Measurements from ENCODE around the gene POU4F1. TPM values are rescaled to one million over a fixed set of nuclear protein-coding genes. Genes with fewer than 3 reads are reported as not detected.

Gene POU4F1
- total RNA-seq, 1 experiment from 2014 or later, result 0.26 TPM

DNA sequence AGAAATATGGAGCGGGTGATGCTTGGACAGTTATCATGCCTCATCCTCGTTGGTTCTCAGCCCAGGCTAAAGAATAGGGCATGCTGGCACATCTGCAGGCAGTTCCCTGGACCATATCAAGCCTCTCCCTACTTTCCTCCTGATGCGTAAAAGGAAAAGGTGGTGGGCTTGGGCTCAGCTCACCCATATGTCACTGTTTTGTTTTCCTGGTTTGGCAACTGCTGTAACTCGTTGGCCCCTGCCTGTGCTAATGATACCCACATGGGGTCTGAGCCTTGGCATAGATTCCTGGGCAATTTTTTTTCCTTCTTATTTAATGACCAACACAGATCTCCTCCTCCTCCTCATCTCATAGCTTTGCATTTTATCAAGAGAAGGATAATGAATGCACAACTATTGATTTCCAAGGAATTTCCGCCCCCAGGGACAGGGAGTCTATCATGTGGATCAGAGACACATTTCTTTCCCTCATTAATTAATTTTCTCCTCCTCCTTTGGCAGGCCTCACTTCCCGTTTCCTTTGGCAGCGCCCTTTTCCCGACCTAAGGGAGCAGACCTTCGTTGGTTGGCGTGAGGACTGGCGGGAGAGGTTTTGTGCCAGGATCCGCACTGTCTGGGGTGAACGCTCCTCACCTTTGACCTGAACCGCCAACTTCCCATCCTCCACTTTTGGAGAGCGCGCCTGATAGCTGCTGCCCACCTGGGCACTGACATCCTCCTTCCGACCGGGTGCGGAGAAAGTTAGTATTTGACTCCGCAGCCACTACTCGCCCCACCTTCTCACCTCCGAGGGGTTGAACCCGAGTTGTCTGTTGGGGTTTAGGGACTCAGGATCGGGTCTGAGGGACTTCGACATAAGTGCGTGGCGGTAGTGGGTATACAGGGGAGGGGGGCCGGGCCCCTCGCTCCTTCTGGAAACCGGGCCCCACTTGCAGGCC is 3.4 kb upstream of the POU4F1 start:
- Histone ChIP-seq H3K4me1 (ENCODE audit: insufficient read depth, low read length) (no peaks in the 10 kb centered on the region), H3K9ac (ENCODE audit: extremely low read depth, insufficient read length, low read length) (no peak overlapping the region), H3K23ac (ENCODE audit: insufficient read length, low read depth, low read length) (no peak overlapping the region), H3K79me2 (ENCODE audit: insufficient read depth, low read length) (no peaks in the 10 kb centered on the region), H2BK20ac (ENCODE audit: low read depth, low read length, poor library complexity, severe bottlenecking) (no peak overlapping the region), H3K4me2 (ENCODE audit: insufficient read depth, insufficient read length, low read length) (peak overlapping the region; percentile 48), H3K79me1 (ENCODE audit: insufficient read depth, low read depth, low read length, poor library complexity, severe bottlenecking) (no peaks in the 10 kb centered on the region), H3K56ac (ENCODE audit: insufficient read length, low read depth, low read length) (no peak overlapping the region), H3K27ac (ENCODE audit: insufficient read length, low read depth, low read length) (no peak overlapping the region), H2BK120ac (ENCODE audit: low read depth, low read length, poor library complexity, severe bottlenecking) (no peak overlapping the region), H3K14ac (ENCODE audit: insufficient read depth, low read length) (no peak overlapping the region), H3K4ac (ENCODE audit: low read depth, low read length) (no peak overlapping the region), H4K5ac (ENCODE audit: insufficient read length, low read depth, low read length) (no peak overlapping the region), H4K8ac (replicated peaks; ENCODE audit: insufficient read length, low read depth, low read length) (no peak overlapping the region), H3K27me3 (ENCODE audit: insufficient read depth, low read length) (peaks cover 88% of the 10 kb centered on the region), H2BK15ac (ENCODE audit: low read depth, low read length) (no peak overlapping the region), H2AK5ac (ENCODE audit: insufficient read length, low read length) (no peak overlapping the region), H4K20me1 (ENCODE audit: control insufficient read depth, insufficient read depth, insufficient read length) (no peaks in the 10 kb centered on the region), H3K23me2 (ENCODE audit: insufficient read length, low read depth, low read length, poor library complexity, severe bottlenecking) (peaks cover 16% of the 10 kb centered on the region), H3K18ac (ENCODE audit: insufficient read length, low read depth, low read length) (no peak overlapping the region), H2BK5ac (ENCODE audit: insufficient read length, low read length) (no peak overlapping the region), H3K9me3 (ENCODE audit: control insufficient read depth, low read depth, low read length) (no peaks in the 10 kb centered on the region), H2AFZ (ENCODE audit: low read length) (no peak overlapping the region), H2BK12ac (ENCODE audit: insufficient read length, low read depth, low read length) (no peak overlapping the region), H4K91ac (ENCODE audit: insufficient read length, low read depth, low read length) (no peak overlapping the region), H3T11ph (ENCODE audit: low read length) (no peak overlapping the region)
- peak overlapping the region; percentile 33 to 82; a peak in 4 of 5 replicates for H3K4me3 Mint-ChIP-seq
- H3K36me3 Mint-ChIP-seq (ENCODE audit: insufficient read depth in 1 of 3, low read depth in 3 of 3), result peaks cover 0 to 2% (median 0%) of the 10 kb centered on the region in 3 experiments; a peak in 2 of 7 replicates
- no CpG with 5 or more reads among the region's 30 CpGs for WGBS (ENCODE audit: extremely low coverage, insufficient read length, low lambda C conversion rate)
- peaks cover 5 to 8% of the 10 kb centered on the region in 2 experiments; a peak in 2 of 5 replicates for H3K9me3 Mint-ChIP-seq
- TF ChIP-seq CTCF (conservative IDR thresholded peaks at IDR 0.05), result no peak
- H3K4me1 Mint-ChIP-seq, result peaks cover 35 to 59% of the 10 kb centered on the region in 2 experiments
- H3K27me3 Mint-ChIP-seq (ENCODE audit: low read depth), result peaks cover 96% of the 10 kb centered on the region
- no peak overlapping the region for H3K27ac Mint-ChIP-seq
- peak; percentile 36 for DNase-seq

Data from H9 (cell line).